Transverse colon (tissue), 4 donors: ENCODE data around the gene RMND5A. TPM values are rescaled to one million over a fixed set of nuclear protein-coding genes. Genes with fewer than 3 reads are reported as not detected.
A peak's percentile ranks its signal among the peaks of the same experiment; 100 is the strongest.
"Not testable (repeated sequence)": the region's sequence is repeated elsewhere in the genome, so short reads cannot be mapped to it uniquely, and the experiment has no call there.

ENCODE experiments used
- DNase-seq: peaks from one replicate; pipeline ENCODE4 v3.0.0-alpha.2; 2019
- H3K27ac ChIP-seq, 4 donors: fragments of 200-600 bp; sonication (generic); 2 replicates each; pipeline ENCODE4 v1.5.1; 2016 to 2018; ENCODE audit warnings: inconsistent platforms in 4 of 4
- H3K27me3 ChIP-seq: fragments of 200-600 bp; sonication (generic); 2 replicates; pipeline ENCODE4 v1.5.1; 2017; ENCODE audit warnings: inconsistent platforms
- H3K36me3 ChIP-seq, 4 donors: fragments of 200-600 bp; sonication (generic); 2 replicates each; pipeline ENCODE4 v1.5.1; 2017 to 2019; ENCODE audit warnings: inconsistent platforms in 4 of 4
- H3K4me1 ChIP-seq, 4 donors: fragments of 200-600 bp; sonication (generic); 2 replicates each; pipeline ENCODE4 v1.5.1; 2017 to 2020; ENCODE audit warnings: inconsistent platforms in 4 of 4
- H3K4me3 ChIP-seq, 4 donors: fragments of 200-600 bp; sonication (generic); 1 replicate in 1 of 4; 2 replicates in 3 of 4; pipeline versions ENCODE4 v1.5.1 to v1.6.1; 2017 to 2019; ENCODE audit warnings: inconsistent platforms in 4 of 4
- H3K9me3 ChIP-seq, 2 donors: fragments of 200-600 bp; sonication (generic); 2 replicates each; pipeline ENCODE4 v1.5.1; 2017 to 2019; ENCODE audit warnings: inconsistent platforms in 2 of 2
- CTCF ChIP-seq, 5 experiments: fragments of 200-600 bp in 3 of 5; fragments of 450-650 bp in 2 of 5; sonication (generic) in 3 of 5; IDR thresholded peaks; 1 replicate in 2 of 5; 2 replicates in 3 of 5; pipeline ENCODE4 v1.5.1; 2016 to 2017; ENCODE audit warnings: antibody characterized with exemption in 5 of 5, inconsistent platforms in 3 of 5, mild to moderate bottlenecking in 2 of 5, moderate library complexity in 1 of 5
- EP300 ChIP-seq: sonication (generic); formaldehyde crosslinking; IDR thresholded peaks from one replicate; pipeline ENCODE4 v1.6.1; 2017; ENCODE audit warnings: antibody characterized with exemption, low read depth
- POLR2A ChIP-seq: fragments of 450-650 bp; IDR thresholded peaks from one replicate; pipeline ENCODE4 v1.6.1; 2016; ENCODE audit warnings: antibody characterized with exemption, mild to moderate bottlenecking, moderate library complexity
- POLR2AphosphoS5 ChIP-seq, 3 donors: sonication (generic); formaldehyde crosslinking; IDR thresholded peaks; one replicate each; pipeline ENCODE4 v1.6.1; 2016; ENCODE audit warnings: antibody characterized with exemption in 3 of 3
- WGBS, 2 donors: methylation state at CpG; one replicate each; pipeline ENCODE4 v1.1.5; 2018; ENCODE audit warnings: low coverage in 1 of 2; 5-methylcytosine and 5-hydroxymethylcytosine counted together
- in situ Hi-C, 4 donors: fragments of 200-750 bp; cut with MboI; loops; one replicate each; pipeline versions ENCODE4 v1.15.0 to v1.15.1; 2017; ENCODE audit warnings: low sequenced_read_pairs in 3 of 4, low pct_ligation_motif_present in 1 of 4, low pct_unique_long_range_greater_than_20kb in 1 of 4
- intact Hi-C: fragments of 100-400 bp; cut with DNase I; formaldehyde crosslinking; loops from one replicate; pipeline ENCODE4 v1.15.1; 2023; ENCODE audit warnings: low total_unique reads
- total RNA-seq, 4 donors: library from RNA; depleted of rRNA; stranded (reverse); fragments of >200 nt; gene quantifications; one replicate each; pipeline ENCODE4 v1.1.0, GENCODE V29; 2016

RMND5A gene
- total RNA-seq, 4 donors from 2014 or later, result 58.1 to 94.8 (median 72.4) TPM

GRCh38 chr2:86706220-86706619 is 13.9 kb upstream of the RMND5A start:
- H3K27me3 ChIP-seq, result no peaks in the 10 kb centered on the region
- intact Hi-C loops (no loop called here), in situ Hi-C loops (loop anchor here in 1 of 4 donors (10.0 kb wide), 1 partner anchor 81 kb away; the partner anchor contains the start of gene RNF103)
- H3K9me3 ChIP-seq, result no peaks in the 10 kb centered on the region
- 9 to 69% methylated on average over 1 to 6 of the region's 6 CpGs for WGBS, 2 donors
- no peak for TF ChIP-seq POLR2A
- no peak for TF ChIP-seq POLR2AphosphoS5 (IDR thresholded peaks at IDR 0.05)
- no peak for TF ChIP-seq CTCF (IDR thresholded peaks at IDR 0.05)
- TF ChIP-seq EP300, result no peak
- H3K36me3 ChIP-seq, result no peaks in the 10 kb centered on the region
- peaks cover 7 to 27% (median 20%) of the 10 kb centered on the region in 4 donors for H3K4me1 ChIP-seq
- H3K4me3 ChIP-seq, result no peak overlapping the region
- H3K27ac ChIP-seq, result peak overlapping the region in 2 of 4 donors; percentile 82 to 86
- DNase-seq, result no peak

DNA sequence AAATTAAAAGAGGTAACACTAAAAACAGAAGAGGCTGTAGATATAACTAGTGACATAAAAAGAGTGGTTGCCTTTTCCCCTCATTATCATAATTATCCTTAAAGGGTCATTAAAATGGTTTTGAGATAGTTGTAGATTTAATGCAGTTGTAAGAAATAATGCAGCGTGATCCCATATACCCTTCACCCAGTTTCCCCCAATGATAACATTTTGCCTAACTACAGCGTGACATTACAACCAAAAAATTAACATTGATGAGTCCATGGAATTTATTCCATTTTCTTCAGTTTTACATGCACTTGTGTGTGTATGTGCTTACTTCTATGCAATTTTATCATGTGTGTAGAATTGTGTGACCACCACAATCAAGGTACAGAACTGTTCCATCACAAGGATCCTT is 13.2 kb upstream of the RMND5A start:
- H3K4me1 ChIP-seq, result peaks cover 7 to 27% (median 20%) of the 10 kb centered on the region in 4 donors
- H3K27me3 ChIP-seq, result no peaks in the 10 kb centered on the region
- no peak overlapping the region for H3K4me3 ChIP-seq
- DNase-seq, result no peak
- intact Hi-C loops (no loop called here), in situ Hi-C loops (loop anchor here in 1 of 4 donors (10.0 kb wide), 1 partner anchor 82 kb away; the partner anchor contains the start of gene RNF103)
- H3K36me3 ChIP-seq, result no peaks in the 10 kb centered on the region
- TF ChIP-seq EP300, result no peak
- TF ChIP-seq POLR2A, result no peak
- no peak for TF ChIP-seq CTCF (IDR thresholded peaks at IDR 0.05)
- TF ChIP-seq POLR2AphosphoS5 (IDR thresholded peaks at IDR 0.05), result no peak
- no peak overlapping the region for H3K27ac ChIP-seq
- no peaks in the 10 kb centered on the region for H3K9me3 ChIP-seq
- 96% methylated on average over 2 of the region's 2 CpGs for WGBS, 2 donors

DNA sequence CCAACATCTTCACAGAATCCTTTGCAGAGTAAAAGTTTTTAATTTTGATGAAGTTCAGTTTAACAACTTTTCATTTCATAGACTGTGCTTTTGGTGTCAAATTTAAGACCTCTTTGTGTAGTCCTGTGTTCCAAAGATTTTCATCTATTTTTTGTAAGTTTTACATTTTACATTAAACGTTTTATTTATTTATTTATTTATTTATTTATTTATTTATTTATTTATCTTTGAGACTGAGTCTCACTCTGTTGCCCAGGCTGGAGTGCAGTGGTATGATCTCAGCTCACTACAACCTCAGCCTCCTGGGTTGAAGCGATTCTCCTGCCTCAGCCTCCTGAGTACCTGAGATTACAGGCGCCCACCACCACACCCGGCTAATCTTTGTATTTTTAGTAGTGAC is 12.0 kb upstream of the RMND5A start:
- not testable (repeated sequence) for H3K9me3 ChIP-seq
- WGBS, 2 donors, result 44 to 90% methylated on average over 1 to 4 of the region's 4 CpGs

DNA sequence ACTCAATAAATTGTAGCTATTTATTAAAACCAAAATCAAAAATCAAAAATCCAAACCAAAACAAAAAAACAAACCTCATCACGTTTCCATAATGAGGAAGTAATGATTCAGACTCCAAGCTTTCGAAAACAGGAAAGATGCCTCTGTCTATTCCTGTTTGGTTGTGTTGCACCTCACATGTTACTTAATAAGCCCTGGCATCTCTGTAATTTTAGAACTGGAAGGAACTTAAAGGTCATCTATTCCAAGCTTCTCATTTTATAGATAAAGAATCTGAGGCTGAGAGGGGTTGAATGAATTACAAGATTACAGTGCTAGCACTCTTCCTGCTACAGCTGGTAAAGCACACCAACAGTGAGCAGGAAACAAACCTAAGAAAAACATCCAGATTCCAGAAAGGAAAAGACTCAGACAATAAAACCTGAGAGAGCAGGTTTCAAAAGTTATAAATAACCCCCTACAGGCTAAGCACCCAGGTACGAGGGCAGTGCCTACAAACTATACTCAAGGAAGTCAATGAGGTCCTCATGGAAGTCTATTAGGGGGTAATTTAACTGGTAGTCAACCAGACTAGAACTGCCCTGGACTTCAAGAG is 5.4 kb upstream of the RMND5A start:
- intact Hi-C loops, in situ Hi-C loops: not testable (repeated sequence)
- WGBS, 2 donors, result 40% methylated on average over 1 of the region's 3 CpGs; no CpG with 5 or more reads in 1 of the 2 donors

More for the DNA sequence above, 12.0 kb upstream of the RMND5A start:
- in situ Hi-C loops, result loop anchor here in 1 of 4 donors (10.0 kb wide), 1 partner anchor 83 kb away; the partner anchor contains the start of gene RNF103
- H3K4me3 ChIP-seq, DNase-seq, intact Hi-C loops, H3K27ac ChIP-seq, H3K36me3 ChIP-seq, H3K27me3 ChIP-seq: not testable (repeated sequence)
- peaks cover 7 to 26% (median 20%) of the 10 kb centered on the region in 4 donors for H3K4me1 ChIP-seq

GRCh38 chr2:86719263-86719636 is 841 bp upstream of the RMND5A start:
- WGBS, 2 donors, result no CpG with 5 or more reads among the region's 30 CpGs
- H3K9me3 ChIP-seq, DNase-seq, intact Hi-C loops, H3K27me3 ChIP-seq, H3K36me3 ChIP-seq, H3K4me1 ChIP-seq, in situ Hi-C loops: not testable (repeated sequence)
- Histone ChIP-seq H3K4me3 (peak overlapping the region in 3 of 4 donors; percentile 26 to 88 (median 88)), H3K27ac (peak overlapping the region; percentile 92 to 97 (median 95))

More for the DNA sequence above, 5.4 kb upstream of the RMND5A start:
- not testable (repeated sequence) for H3K27me3 ChIP-seq, H3K4me1 ChIP-seq, H3K4me3 ChIP-seq, DNase-seq, H3K9me3 ChIP-seq, H3K36me3 ChIP-seq
- H3K27ac ChIP-seq, result peak overlapping the region; percentile 56 to 81 (median 67)

- intact Hi-C loops, in situ Hi-C loops, H3K4me1 ChIP-seq, H3K9me3 ChIP-seq, H3K36me3 ChIP-seq, H3K27me3 ChIP-seq: not testable (repeated sequence)
- peak overlapping the region; percentile 46 to 88 (median 78) for H3K4me3 ChIP-seq
- H3K27ac ChIP-seq, result peak overlapping the region; percentile 92 to 97 (median 95)
- peak; percentile 53 for DNase-seq
- 0% methylated on average over 15 of the region's 85 CpGs; no CpG with 5 or more reads in 1 of the 2 donors for WGBS, 2 donors
These were observed 639 bp downstream of the RMND5A start for GRCh38 chr2:86720540-86721320.

DNA sequence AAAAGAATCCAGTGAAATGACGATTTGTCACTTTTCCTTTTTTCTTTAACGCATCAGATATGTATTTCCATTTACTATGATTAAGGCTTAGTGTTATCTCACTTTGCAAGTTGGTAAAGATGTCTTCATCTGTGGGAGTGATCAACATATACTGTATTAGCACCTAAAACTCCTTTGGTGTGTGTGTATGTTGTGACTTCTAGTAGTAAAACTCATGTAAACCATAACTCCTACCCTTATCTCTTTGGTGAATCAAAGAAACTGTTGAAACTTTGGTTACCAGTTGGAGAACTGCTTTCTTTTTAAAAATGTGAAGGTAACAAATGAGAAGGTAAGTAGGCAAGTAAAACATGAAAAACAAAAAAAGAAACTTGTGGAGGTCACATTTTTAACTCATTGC is 5.6 kb downstream of the RMND5A start:
- no CpG with 5 or more reads among the region's 2 CpGs for WGBS, 2 donors
- H3K27ac ChIP-seq, H3K36me3 ChIP-seq, DNase-seq, intact Hi-C loops, H3K9me3 ChIP-seq, H3K27me3 ChIP-seq, H3K4me1 ChIP-seq, in situ Hi-C loops, H3K4me3 ChIP-seq: not testable (repeated sequence)

GRCh38 chr2:86732040-86732525 is 12.0 kb downstream of the RMND5A start:
- in situ Hi-C loops, DNase-seq, H3K4me3 ChIP-seq, H3K27me3 ChIP-seq, H3K4me1 ChIP-seq, H3K27ac ChIP-seq, H3K36me3 ChIP-seq, H3K9me3 ChIP-seq, intact Hi-C loops: not testable (repeated sequence)
- 70% methylated on average over 2 to 3 of the region's 6 CpGs for WGBS, 2 donors
